PFSK-1 (cell line): Measurements from ENCODE around the gene MAP2.

ENCODE experiments used
- FOXP2 ChIP-seq: optimal IDR thresholded peaks from 2 replicates; pipeline ENCODE3; 2011; ENCODE audit warnings: borderline replicate concordance, control low read depth, inconsistent platforms; ENCODE audit not compliant: insufficient read depth; ENCODE audit errors: extremely low read length, extremely low read depth
- POLR2AphosphoS5 ChIP-seq: IDR thresholded peaks from 2 replicates; pipeline ENCODE4 v1.6.1; 2012; ENCODE audit warnings: low read depth, mild to moderate bottlenecking, control low read depth, low read length, moderate library complexity
- SIN3A ChIP-seq: IDR thresholded peaks from 2 replicates; pipeline ENCODE4 v1.6.1; 2012; ENCODE audit warnings: mild to moderate bottlenecking, low read length, moderate library complexity, borderline replicate concordance; ENCODE audit not compliant: insufficient read depth
- TAF1 ChIP-seq: IDR thresholded peaks from 2 replicates; pipeline ENCODE4 v1.6.1; 2012; ENCODE audit warnings: low read length, control low read depth, borderline replicate concordance; ENCODE audit not compliant: insufficient read depth
- TF ChIP-seq, protein P1 (sequence below), 2 experiments: IDR thresholded peaks; 2 replicates each; pipeline versions ENCODE4 v1.6.1 to v1.8.0; 2011 to 2012; ENCODE audit warnings: low read depth in 2 of 2, low read length in 2 of 2, control low read depth in 1 of 2, inconsistent platforms in 1 of 2, mild to moderate bottlenecking in 1 of 2, moderate library complexity in 1 of 2; ENCODE audit not compliant: insufficient read depth in 1 of 2

Gene MAP2

DNA sequence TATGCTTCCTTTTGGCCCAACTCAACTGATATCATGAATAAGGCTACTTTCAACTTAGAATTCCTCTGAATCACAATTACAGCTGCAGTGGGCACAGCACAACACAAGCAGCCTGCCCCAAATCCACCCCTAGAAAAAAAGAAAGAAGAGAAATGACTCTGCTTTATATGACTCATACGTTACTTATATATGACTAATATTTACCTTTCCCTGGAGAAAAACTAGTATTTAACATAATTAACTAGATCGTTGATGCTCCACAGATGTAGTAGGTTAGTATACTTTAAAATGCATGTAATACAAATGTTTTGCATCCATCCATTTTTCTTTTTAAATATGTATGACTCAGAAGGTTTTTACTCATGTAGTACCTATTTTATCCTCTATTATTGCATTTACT is 214.5 kb downstream of the MAP2 start:
- TF ChIP-seq SIN3A, result no peak
- TF ChIP-seq, protein P1, sequence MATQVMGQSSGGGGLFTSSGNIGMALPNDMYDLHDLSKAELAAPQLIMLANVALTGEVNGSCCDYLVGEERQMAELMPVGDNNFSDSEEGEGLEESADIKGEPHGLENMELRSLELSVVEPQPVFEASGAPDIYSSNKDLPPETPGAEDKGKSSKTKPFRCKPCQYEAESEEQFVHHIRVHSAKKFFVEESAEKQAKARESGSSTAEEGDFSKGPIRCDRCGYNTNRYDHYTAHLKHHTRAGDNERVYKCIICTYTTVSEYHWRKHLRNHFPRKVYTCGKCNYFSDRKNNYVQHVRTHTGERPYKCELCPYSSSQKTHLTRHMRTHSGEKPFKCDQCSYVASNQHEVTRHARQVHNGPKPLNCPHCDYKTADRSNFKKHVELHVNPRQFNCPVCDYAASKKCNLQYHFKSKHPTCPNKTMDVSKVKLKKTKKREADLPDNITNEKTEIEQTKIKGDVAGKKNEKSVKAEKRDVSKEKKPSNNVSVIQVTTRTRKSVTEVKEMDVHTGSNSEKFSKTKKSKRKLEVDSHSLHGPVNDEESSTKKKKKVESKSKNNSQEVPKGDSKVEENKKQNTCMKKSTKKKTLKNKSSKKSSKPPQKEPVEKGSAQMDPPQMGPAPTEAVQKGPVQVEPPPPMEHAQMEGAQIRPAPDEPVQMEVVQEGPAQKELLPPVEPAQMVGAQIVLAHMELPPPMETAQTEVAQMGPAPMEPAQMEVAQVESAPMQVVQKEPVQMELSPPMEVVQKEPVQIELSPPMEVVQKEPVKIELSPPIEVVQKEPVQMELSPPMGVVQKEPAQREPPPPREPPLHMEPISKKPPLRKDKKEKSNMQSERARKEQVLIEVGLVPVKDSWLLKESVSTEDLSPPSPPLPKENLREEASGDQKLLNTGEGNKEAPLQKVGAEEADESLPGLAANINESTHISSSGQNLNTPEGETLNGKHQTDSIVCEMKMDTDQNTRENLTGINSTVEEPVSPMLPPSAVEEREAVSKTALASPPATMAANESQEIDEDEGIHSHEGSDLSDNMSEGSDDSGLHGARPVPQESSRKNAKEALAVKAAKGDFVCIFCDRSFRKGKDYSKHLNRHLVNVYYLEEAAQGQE (IDR thresholded peaks at IDR 0.05; ENCODE audit: insufficient read depth in 1 of 2, low read depth in 2 of 2, low read length in 2 of 2), result no peak
- no peak for TF ChIP-seq POLR2AphosphoS5
- TF ChIP-seq TAF1, result no peak
- no peak for TF ChIP-seq FOXP2

DNA sequence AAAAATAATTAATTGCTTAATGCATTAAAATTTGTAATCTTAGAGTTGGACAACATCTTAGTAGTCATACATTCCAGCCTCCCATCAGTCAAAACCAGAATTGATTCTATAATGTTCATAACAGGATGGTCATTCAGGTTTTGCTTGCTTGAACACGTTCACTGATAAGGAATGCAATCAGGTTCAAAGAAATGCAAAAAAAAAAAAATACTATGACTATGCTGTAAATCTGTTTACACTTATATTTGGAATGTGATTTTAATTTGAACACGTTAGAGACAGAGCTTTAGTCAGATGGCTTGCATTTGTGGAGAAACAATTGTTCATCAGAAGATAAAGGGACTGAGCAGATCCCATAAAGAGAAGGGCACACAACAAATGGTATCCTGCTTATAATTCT is 216.5 kb downstream of the MAP2 start:
- TF ChIP-seq TAF1 (no peak), POLR2AphosphoS5 (no peak), SIN3A (no peak), FOXP2 (no peak)
- TF ChIP-seq, protein P1 (IDR thresholded peaks at IDR 0.05; ENCODE audit: insufficient read depth in 1 of 2, low read depth in 2 of 2, low read length in 2 of 2), result no peak

DNA sequence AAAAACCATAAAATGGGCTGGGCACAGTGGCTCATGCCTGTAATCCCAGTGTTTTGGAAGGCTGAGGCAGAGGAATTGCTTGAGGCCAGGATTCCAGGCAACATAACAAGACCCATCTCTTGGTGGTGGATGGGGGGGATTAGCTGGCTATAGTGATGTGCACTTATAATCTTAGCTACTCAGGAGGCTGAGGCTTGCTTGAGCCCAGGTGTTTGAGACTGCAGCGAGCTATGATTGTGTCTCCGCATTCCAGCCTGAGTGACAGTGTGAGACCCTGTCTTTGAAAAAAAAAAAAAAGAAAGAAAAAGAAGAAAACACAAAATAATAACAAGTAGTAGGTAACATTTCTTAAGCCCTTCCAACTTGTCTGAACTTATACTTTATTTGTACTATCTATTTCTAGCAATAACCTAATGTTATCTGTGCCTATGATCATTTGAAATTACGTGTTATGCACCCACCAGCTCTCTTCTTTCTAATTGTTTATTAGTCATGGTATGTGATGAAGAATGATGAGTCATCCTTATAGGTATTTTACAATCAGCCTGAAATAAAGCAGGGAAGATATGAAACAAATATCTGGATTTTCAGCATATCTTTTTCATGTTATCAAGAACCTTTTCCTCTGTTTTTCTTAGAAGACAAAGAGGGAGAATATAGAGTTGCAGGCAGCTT is 218.4 kb downstream of the MAP2 start:
- TF ChIP-seq FOXP2 (no peak), SIN3A (no peak), POLR2AphosphoS5 (no peak), TAF1 (no peak)
- TF ChIP-seq, protein P1 (IDR thresholded peaks at IDR 0.05; ENCODE audit: insufficient read depth in 1 of 2, low read depth in 2 of 2, low read length in 2 of 2), result no peak

DNA sequence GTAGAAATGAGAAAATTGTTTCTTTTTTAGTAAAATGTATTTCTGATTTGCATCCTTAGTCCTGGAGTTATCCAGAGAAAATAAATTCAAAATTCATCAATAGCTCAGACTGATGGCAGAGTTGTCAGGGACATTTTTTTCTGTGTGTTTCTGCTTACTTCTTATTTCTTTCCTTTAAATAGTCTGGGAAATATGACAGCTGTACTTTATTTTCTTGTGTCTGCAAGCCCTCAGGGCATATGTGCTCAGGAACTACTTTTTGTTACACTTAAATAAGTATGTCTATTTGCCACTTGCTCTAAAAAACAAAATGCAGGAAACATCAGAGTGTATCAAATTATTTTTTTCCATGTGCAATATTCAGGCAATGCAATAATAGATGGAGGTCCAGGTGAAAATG is 221.0 kb downstream of the MAP2 start:
- TF ChIP-seq TAF1 (no peak), POLR2AphosphoS5 (no peak), FOXP2 (no peak), SIN3A (no peak)
- TF ChIP-seq, protein P1 (IDR thresholded peaks at IDR 0.05; ENCODE audit: insufficient read depth in 1 of 2, low read depth in 2 of 2, low read length in 2 of 2), result no peak

DNA sequence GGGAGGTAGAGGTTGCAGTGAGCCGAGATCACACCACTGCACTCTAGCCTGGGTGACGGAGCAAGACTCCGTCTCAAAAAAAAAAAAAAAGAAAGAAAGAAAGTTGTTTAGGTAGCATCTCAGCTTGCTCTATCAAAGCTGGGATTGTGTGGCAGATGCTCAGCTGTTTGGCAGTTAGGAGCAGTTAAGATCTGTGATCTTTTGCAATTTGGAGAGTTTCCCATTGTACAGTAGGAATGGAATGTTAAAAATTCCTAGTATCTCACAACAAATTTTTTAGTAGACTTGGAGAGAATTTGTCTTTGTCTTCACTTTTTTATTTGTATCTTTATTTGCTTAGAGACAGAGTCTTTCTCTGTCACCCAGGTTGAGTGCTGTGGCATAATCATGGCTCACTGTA is 224.9 kb downstream of the MAP2 start:
- TF ChIP-seq, protein P1 (IDR thresholded peaks at IDR 0.05; ENCODE audit: insufficient read depth in 1 of 2, low read depth in 2 of 2, low read length in 2 of 2), result no peak
- TF ChIP-seq POLR2AphosphoS5, result no peak
- no peak for TF ChIP-seq TAF1
- TF ChIP-seq FOXP2, result no peak
- TF ChIP-seq SIN3A, result no peak
